Stimulated activated naive CD8-positive, alpha-beta T cell treated with anti-CD3 and anti-CD28 coated beads, Interleukin-15, amount 100 ng/mL, for 72 hours (primary cell): Measurements from ENCODE around the gene SDF4.
"Not testable (repeated sequence)": the region's sequence is repeated elsewhere in the genome, so short reads cannot be mapped to it uniquely, and the experiment has no call there.

ENCODE experiments used
- ATAC-seq: fragments of 150-1000 bp; cut with Tn5 transposase; 2 replicates; pipeline ENCODE4 v1.10.0; 2021; ENCODE audit warnings: mild to moderate bottlenecking, moderate library complexity
- DNase-seq, 2 donors: peaks; one replicate each; pipeline ENCODE4 v3.0.0; 2021 to 2022
- H3K27ac Mint-ChIP-seq, 2 donors: one replicate each; pipeline ENCODE4 v1.8.0; 2022; ENCODE audit warnings: mild to moderate bottlenecking in 2 of 2, mixed read lengths in 2 of 2, moderate library complexity in 2 of 2
- H3K27me3 Mint-ChIP-seq: one replicate; pipeline ENCODE4 v1.8.0; 2022; ENCODE audit warnings: mixed read lengths
- H3K4me1 Mint-ChIP-seq: one replicate; pipeline ENCODE4 v1.8.0; 2022; ENCODE audit warnings: mild to moderate bottlenecking, mixed read lengths
- H3K4me3 Mint-ChIP-seq, 2 donors: one replicate each; pipeline ENCODE4 v1.8.0; 2022; ENCODE audit warnings: mild to moderate bottlenecking in 2 of 2, mixed read lengths in 2 of 2, moderate library complexity in 1 of 2
- H3K9me3 Mint-ChIP-seq, 2 donors: one replicate each; pipeline ENCODE4 v1.8.0; 2022; ENCODE audit warnings: mixed read lengths in 2 of 2

Gene SDF4

GRCh38 chr1:1195726-1196125 lies 36.1 kb downstream of the SDF4 start:
- H3K27ac Mint-ChIP-seq: peak overlapping the region in 1 of 2 donors; percentile 59
- H3K4me3 Mint-ChIP-seq, ATAC-seq, H3K27me3 Mint-ChIP-seq, DNase-seq: not testable (repeated sequence)
- peaks cover 22% of the 10 kb centered on the region in 2 donors for H3K9me3 Mint-ChIP-seq
- H3K4me1 Mint-ChIP-seq: peaks cover 17% of the 10 kb centered on the region

GRCh38 chr1:1194723-1195122 lies 37.1 kb downstream of the SDF4 start:
- ATAC-seq: no peak
- H3K4me3 Mint-ChIP-seq: no peak overlapping the region
- H3K4me1 Mint-ChIP-seq: peaks cover 7% of the 10 kb centered on the region
- DNase-seq: no peak
- peaks cover 22% of the 10 kb centered on the region in 2 donors for H3K9me3 Mint-ChIP-seq
- no peaks in the 10 kb centered on the region for H3K27me3 Mint-ChIP-seq
- H3K27ac Mint-ChIP-seq: no peak overlapping the region

GRCh38 chr1:1191734-1192133 lies 40.1 kb downstream of the SDF4 start:
- H3K9me3 Mint-ChIP-seq: peaks cover 22% of the 10 kb centered on the region in 2 donors
- no peaks in the 10 kb centered on the region for H3K27me3 Mint-ChIP-seq
- no peak overlapping the region for H3K27ac Mint-ChIP-seq
- H3K4me1 Mint-ChIP-seq: no peaks in the 10 kb centered on the region
- ATAC-seq: no peak
- DNase-seq: no peak
- no peak overlapping the region for H3K4me3 Mint-ChIP-seq

GRCh38 chr1:1189111-1189510 lies 42.7 kb downstream of the SDF4 start:
- no peak overlapping the region for H3K4me3 Mint-ChIP-seq
- no peak overlapping the region for H3K27ac Mint-ChIP-seq
- ATAC-seq: no peak
- H3K27me3 Mint-ChIP-seq: no peaks in the 10 kb centered on the region
- H3K4me1 Mint-ChIP-seq: no peaks in the 10 kb centered on the region
- H3K9me3 Mint-ChIP-seq: peaks cover 10% of the 10 kb centered on the region in 2 donors
- no peak for DNase-seq

GRCh38 chr1:1187938-1188337 lies 43.9 kb downstream of the SDF4 start:
- DNase-seq (no peak), ATAC-seq (no peak)
- H3K27me3 Mint-ChIP-seq: peaks cover 8% of the 10 kb centered on the region
- no peak overlapping the region for H3K4me3 Mint-ChIP-seq
- H3K9me3 Mint-ChIP-seq: peaks cover 8 to 10% of the 10 kb centered on the region in 2 donors
- H3K4me1 Mint-ChIP-seq: peaks cover 7% of the 10 kb centered on the region
- no peak overlapping the region for H3K27ac Mint-ChIP-seq

GRCh38 chr1:1185101-1185765 lies 46.6 kb downstream of the SDF4 start:
- Mint-ChIP-seq H3K9me3 (no peaks in the 10 kb centered on the region), H3K27ac (no peak overlapping the region), H3K27me3 (peaks cover 23% of the 10 kb centered on the region), H3K4me1 (peaks cover 19% of the 10 kb centered on the region), H3K4me3 (no peak overlapping the region)
- ATAC-seq: no peak
- DNase-seq: no peak

GRCh38 chr1:1183833-1184775 lies 47.7 kb downstream of the SDF4 start:
- Mint-ChIP-seq H3K27me3 (peaks cover 23% of the 10 kb centered on the region), H3K27ac (peak overlapping the region in 1 of 2 donors; percentile 44), H3K4me3 (no peak overlapping the region), H3K4me1 (peaks cover 19% of the 10 kb centered on the region), H3K9me3 (no peaks in the 10 kb centered on the region)
- ATAC-seq (peak; percentile 3), DNase-seq (no peak)

- ATAC-seq (no peak), DNase-seq (no peak)
- peaks cover 19% of the 10 kb centered on the region for H3K4me1 Mint-ChIP-seq
- H3K27ac Mint-ChIP-seq: no peak overlapping the region
- H3K4me3 Mint-ChIP-seq: peak overlapping the region in 1 of 2 donors; percentile 62
- H3K9me3 Mint-ChIP-seq: no peaks in the 10 kb centered on the region
- H3K27me3 Mint-ChIP-seq: peaks cover 23% of the 10 kb centered on the region
These were observed 48.5 kb downstream of the SDF4 start for GRCh38 chr1:1183221-1183747.

GRCh38 chr1:1182491-1183220 lies 49.1 kb downstream of the SDF4 start:
- Mint-ChIP-seq H3K9me3 (no peaks in the 10 kb centered on the region), H3K27ac (no peak overlapping the region), H3K4me3 (no peak overlapping the region), H3K4me1 (peaks cover 19% of the 10 kb centered on the region), H3K27me3 (peaks cover 23% of the 10 kb centered on the region)
- ATAC-seq (no peak), DNase-seq (no peak)

GRCh38 chr1:1181938-1182410 lies 49.8 kb downstream of the SDF4 start:
- DNase-seq (no peak), ATAC-seq (no peak)
- no peaks in the 10 kb centered on the region for H3K9me3 Mint-ChIP-seq
- peaks cover 19% of the 10 kb centered on the region for H3K4me1 Mint-ChIP-seq
- H3K4me3 Mint-ChIP-seq: peak overlapping the region in 1 of 2 donors; percentile 31
- peaks cover 26% of the 10 kb centered on the region for H3K27me3 Mint-ChIP-seq
- H3K27ac Mint-ChIP-seq: no peak overlapping the region

- Mint-ChIP-seq H3K4me3 (no peak overlapping the region), H3K27me3 (peaks cover 32% of the 10 kb centered on the region), H3K4me1 (peaks cover 19% of the 10 kb centered on the region), H3K27ac (peak overlapping the region in 1 of 2 donors; percentile 91), H3K9me3 (no peaks in the 10 kb centered on the region)
- ATAC-seq: no peak
- no peak for DNase-seq
These were observed 50.5 kb downstream of the SDF4 start for GRCh38 chr1:1181129-1181937.

GRCh38 chr1:1179983-1180861 lies 51.6 kb downstream of the SDF4 start:
- DNase-seq (no peak), ATAC-seq (peak; percentile 29)
- Mint-ChIP-seq H3K4me3 (no peak overlapping the region), H3K27me3 (peaks cover 43% of the 10 kb centered on the region), H3K9me3 (no peaks in the 10 kb centered on the region), H3K27ac (no peak overlapping the region), H3K4me1 (peaks cover 19% of the 10 kb centered on the region)

GRCh38 chr1:1179346-1179982 lies 52.3 kb downstream of the SDF4 start:
- Mint-ChIP-seq H3K27me3 (peaks cover 43% of the 10 kb centered on the region), H3K4me3 (no peak overlapping the region), H3K4me1 (peaks cover 19% of the 10 kb centered on the region), H3K9me3 (no peaks in the 10 kb centered on the region), H3K27ac (no peak overlapping the region)
- DNase-seq: no peak
- ATAC-seq: peak; percentile 19
